GM21825 (cell line): ENCODE data around the gene ZNF557.
A peak's percentile ranks its signal among the peaks of the same experiment; 100 is the strongest.
"Not testable (repeated sequence)": the region's sequence is repeated elsewhere in the genome, so short reads cannot be mapped to it uniquely, and the experiment has no call there.

Experiments used
- ATAC-seq: cut with Tn5 transposase; IDR thresholded peaks from one replicate; pipeline ENCODE4 v1.9.1; 2021; ENCODE audit warnings: mild to moderate bottlenecking, moderate library complexity; ENCODE audit not compliant: unreplicated experiment

Gene ZNF557

GRCh38 chr19:7069042-7069903, at the start of gene ZNF557:
Gene ZNF557 (plus strand): TSS chr19:7069703. CDS start chr19:7075075, 5,372 bp downstream.
- ATAC-seq, result peak; percentile 92

GRCh38 chr19:7021331-7021730, 48.2 kb upstream of the ZNF557 start, which contains the start of gene MBD3L2B:
Gene MBD3L2B (minus strand): TSS chr19:7021431. CDS start chr19:7021397, 34 bp downstream.
- ATAC-seq, result not testable (repeated sequence)

DNA sequence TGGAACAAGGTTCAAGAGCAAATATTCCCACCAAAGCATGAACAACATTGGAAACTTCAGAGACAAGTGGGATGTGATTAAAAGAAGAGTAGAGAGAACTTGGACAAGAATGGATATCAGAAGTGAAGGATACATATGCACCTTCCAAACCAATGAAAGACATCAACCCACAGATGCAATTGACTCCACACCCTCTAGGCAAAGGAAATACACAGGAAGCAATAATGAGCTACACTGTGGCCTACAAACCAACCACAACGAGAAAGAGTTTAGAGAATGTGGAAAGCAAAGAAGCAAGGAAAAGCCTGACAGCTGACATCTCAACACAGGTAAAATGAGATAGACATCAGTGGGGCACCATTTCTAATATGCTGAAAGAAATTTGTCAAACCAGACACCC, 40.7 kb upstream of the ZNF557 start:
- ATAC-seq, result not testable (repeated sequence)

- ATAC-seq, result not testable (repeated sequence)
Observed at GRCh38 chr19:7030278-7030677, 39.2 kb upstream of the ZNF557 start, which contains the start of gene MBD3L5. Gene MBD3L5 (plus strand): TSS chr19:7030578. CDS start chr19:7030612, 34 bp downstream.

DNA sequence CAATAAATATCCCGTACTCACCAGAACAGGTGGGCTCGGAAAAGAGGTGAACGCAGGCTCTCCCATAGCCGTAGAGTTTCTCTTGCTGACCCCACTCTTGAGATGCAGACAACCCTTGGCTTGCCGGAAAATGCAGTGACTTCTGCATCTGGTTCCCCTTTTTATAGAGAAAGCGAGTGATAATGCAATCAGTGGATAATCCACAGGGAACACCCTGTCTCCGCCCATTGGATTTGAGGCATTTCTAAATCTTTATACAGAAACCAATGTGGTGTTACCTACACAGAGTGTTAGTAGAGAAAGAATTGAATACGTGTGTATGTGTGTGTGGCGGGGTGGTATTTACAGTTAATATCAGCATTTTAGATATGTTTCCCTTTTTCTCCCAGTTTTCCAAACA, 29.4 kb upstream of the ZNF557 start, which contains the start of gene MBD3L4:
Gene MBD3L4, minus strand, starts transcription at position 101 of the 400 bp plus-strand sequence. Its CDS starts 35 bp downstream, at position 66.
- not testable (repeated sequence) for ATAC-seq

DNA sequence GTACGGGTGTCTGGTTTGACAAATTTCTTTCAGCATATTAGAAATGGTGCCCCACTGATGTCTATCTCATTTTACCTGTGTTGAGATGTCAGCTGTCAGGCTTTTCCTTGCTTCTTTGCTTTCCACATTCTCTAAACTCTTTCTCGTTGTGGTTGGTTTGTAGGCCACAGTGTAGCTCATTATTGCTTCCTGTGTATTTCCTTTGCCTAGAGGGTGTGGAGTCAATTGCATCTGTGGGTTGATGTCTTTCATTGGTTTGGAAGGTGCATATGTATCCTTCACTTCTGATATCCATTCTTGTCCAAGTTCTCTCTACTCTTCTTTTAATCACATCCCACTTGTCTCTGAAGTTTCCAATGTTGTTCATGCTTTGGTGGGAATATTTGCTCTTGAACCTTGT, 27.9 kb upstream of the ZNF557 start:
- ATAC-seq, result not testable (repeated sequence)

- ATAC-seq, result not testable (repeated sequence)
Observed at GRCh38 chr19:7049021-7049420, 20.5 kb upstream of the ZNF557 start, which contains the start of gene MBD3L2. Gene MBD3L2 (plus strand): TSS chr19:7049321. CDS start chr19:7049374, 53 bp downstream.

DNA sequence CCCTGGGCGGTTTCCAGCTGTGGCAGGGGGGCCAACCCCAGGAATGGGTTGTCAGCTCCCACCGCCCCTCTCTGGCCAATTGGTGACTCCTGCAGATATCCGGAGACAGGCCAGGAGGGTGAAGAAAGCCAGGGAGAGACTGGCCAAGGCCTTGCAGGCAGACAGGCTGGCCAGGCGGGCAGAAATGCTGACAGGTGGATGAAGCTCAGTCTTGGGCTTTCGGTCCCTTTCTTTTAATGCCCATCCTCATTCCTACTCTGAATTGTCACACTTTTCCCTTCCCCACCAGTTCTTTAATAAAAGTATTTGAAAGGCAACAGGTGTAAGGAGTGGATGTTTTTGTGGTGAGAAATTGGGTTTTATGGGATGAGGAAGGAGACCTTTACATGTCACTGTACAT, 18.1 kb upstream of the ZNF557 start:
- ATAC-seq, result not testable (repeated sequence)

- ATAC-seq, result not testable (repeated sequence)
Observed at GRCh38 chr19:7052896-7053295, 16.6 kb upstream of the ZNF557 start.

DNA sequence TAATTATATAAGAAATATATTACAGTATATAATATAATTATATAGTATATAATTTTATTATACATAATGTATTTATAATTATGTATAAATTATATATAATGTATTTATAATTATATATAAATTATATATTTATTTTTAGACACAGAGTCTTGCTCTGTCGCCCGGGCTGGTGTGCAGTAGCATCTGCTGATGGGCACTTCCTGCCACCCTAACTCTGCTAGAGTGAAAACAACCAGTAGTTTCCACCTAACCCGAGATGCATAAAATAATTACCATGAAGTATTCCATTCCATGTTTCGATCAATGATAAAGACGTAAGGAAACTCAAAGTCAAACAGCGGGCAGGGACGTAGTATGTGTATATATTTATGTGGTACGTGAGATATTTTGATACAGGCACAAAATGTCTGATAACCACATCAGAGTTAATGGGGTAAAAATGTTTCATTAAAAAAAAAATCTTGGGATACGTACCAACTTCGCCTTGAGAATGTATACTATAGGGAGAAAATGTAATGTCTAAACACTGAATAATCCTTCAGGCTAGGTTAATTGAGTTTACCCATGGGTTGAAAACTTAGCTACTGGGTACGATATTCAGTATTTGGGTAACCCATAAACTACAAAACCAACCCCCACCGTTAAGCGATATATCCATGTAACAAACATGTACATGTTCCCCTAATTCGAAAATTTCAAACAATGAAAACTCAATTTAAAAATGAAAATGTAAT, 14.7 kb upstream of the ZNF557 start:
- ATAC-seq, result not testable (repeated sequence)

DNA sequence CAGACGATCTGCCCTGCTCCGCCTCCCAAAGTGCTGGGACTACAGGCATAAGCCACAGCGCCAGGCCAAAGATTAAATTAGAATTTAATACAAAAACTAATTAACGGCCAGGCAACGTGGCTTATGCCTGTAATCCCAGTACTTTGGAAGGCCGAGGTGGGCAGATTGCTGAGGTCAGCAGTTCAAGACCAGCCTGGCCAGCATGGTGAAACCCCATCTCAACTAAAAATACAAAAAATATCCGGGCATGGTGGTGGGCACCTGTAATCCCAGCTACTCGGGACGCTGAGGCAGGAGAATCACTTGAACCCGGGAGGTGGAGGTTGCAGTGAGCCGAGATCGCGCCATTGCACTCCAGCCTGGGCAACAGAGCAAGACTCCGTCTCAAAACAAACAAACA, 13.8 kb upstream of the ZNF557 start:
- ATAC-seq, result not testable (repeated sequence)

DNA sequence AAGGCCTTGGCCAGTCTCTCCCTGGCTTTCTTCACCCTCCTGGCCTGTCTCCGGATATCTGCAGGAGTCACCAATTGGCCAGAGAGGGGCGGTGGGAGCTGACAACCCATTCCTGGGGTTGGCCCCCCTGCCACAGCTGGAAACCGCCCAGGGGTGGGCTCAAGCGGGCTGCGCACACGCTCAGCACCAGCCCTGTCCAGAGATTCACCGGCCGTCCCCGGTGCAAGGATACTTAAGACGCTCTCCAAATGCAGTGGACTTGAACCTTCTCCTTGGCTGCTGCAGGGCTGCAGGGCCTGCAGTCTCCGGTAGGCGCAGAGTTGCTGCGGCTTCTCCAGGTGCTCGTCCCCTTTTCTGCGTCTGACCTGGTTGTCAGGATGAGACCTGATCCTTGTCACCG, 13.1 kb upstream of the ZNF557 start:
- ATAC-seq, result not testable (repeated sequence)

DNA sequence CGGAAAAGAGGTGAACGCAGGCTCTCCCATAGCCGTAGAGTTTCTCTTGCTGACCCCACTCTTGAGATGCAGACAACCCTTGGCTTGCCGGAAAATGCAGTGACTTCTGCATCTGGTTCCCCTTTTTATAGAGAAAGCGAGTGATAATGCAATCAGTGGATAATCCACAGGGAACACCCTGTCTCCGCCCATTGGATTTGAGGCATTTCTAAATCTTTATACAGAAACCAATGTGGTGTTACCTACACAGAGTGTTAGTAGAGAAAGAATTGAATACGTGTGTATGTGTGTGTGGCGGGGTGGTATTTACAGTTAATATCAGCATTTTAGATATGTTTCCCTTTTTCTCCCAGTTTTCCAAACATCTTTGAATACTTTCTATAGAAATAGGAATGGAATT, 10.9 kb upstream of the ZNF557 start, which contains the start of gene MBD3L3:
Gene MBD3L3, minus strand, starts transcription at position 101 of the 400 bp plus-strand sequence. Its CDS starts 71 bp downstream, at position 30.
- ATAC-seq, result not testable (repeated sequence)

- not testable (repeated sequence) for ATAC-seq
Observed at GRCh38 chr19:7059977-7060376, 9.5 kb upstream of the ZNF557 start.

GRCh38 chr19:7063339-7063738, 6.2 kb upstream of the ZNF557 start:
- no peak for ATAC-seq

GRCh38 chr19:7063764-7064418, 5.6 kb upstream of the ZNF557 start:
- no peak for ATAC-seq

DNA sequence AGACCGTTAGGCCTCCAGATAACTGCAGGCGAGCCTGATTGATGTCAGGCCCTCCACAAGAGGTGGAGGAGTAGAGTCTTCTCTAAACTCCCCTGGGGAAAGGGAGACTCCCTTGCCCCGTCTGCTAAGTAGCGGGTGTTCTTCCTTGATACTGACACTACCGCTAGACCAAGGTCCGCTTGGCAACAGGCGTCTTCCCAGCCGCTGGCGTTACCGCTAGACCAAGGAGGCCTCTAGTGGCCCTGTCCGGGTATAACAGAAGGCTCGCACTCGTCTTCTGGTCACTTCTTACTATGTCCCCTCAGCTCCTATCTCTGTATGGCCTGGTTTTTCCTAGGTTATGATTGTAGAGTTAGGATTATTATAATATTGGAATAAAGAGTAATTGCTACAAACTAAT, 2.4 kb upstream of the ZNF557 start:
- not testable (repeated sequence) for ATAC-seq

DNA sequence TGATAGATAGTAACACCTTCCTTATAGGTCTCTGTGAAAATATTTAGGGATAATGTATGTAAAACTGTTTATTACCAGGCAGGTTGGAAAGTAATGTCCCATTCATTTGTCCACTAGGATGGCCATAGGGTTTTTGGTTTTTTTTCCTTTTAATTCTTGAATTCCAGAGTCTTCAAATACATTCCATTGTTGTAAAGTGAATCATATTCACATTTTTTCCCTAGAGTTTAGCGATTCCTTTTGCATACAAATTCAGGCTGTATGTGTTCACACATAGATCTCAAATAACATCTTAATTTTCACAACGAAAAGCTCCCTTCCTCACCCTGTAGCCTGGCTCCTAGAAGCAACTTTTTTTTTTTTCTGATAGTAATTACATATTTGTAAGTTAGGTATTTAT, 1.8 kb upstream of the ZNF557 start:
- no peak for ATAC-seq

DNA sequence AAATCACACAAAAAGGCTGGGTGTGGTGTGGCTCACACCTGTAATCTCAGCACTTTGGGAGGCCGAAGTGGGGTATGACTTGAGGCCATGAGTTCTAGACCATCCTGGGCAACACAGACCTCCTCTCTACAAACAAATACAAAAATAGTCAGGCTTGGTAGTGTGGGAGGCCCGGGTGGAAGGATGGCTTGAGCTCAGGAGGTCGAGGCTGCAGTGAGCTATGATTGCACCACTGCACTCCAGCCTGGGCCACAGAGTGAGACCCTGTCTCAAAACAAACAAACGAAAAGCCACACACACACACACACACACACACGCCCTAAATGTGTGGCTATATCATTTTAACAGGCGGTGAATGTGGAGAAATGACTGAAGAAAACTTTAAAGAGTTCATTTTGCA, 904 bp upstream of the ZNF557 start:
- no peak for ATAC-seq

DNA sequence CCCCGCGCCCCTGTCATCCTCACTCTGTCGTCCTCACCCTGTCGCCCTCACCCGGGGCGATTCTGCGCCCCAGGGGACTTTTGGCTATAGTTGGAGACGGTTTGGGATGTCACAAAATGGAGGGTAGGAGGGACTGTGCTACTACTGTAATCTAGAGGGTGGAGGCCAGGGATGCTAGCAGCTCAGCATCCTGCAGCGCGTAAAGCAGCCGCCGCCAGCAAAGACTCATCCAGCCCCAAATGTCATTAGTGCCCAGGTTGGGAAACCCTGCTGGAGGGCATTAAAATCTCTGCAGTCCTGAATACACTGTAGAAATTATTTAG, 362 bp downstream of the ZNF557 start:
- ATAC-seq, result peak; percentile 25

DNA sequence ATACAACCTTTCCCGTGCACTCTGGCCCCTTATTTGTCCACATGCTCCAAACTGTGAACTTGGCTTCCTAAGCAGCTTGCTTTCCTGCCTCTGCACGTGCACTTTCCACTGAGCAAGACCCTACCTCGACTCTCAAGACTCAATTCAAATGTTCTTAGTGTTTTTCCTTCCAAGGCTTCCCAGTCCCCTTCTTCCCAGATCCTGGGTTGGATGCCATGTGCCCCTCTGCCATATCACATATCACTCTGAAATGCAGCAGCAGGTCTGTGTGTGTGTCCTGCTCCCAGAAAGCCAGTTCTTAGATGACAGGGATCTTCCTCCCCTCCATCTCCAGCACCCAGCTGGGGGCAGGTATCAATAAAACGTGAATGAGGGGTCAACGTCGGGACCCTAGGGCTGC, 3.0 kb downstream of the ZNF557 start:
- no peak for ATAC-seq
